ENCODE results near the gene EXOSC5.

- TF ChIP-seq CTCF (conservative IDR thresholded peaks at IDR 0.05; ENCODE audit: low read length), result no peak
- no peak for TF ChIP-seq EZH2phosphoT487 (IDR thresholded peaks at IDR 0.05; ENCODE audit: borderline replicate concordance, low read depth, low read length)
Observed at GRCh38 chr19:41443813-41444455, 46.8 kb upstream of the EXOSC5 start.
